ENCODE data around the gene AQP3.

- TF ChIP-seq POLR2A (IDR thresholded peaks at IDR 0.05) (no peak), POLR2AphosphoS5 (IDR thresholded peaks at IDR 0.05) (no peak)
- TF ChIP-seq, protein P1, sequence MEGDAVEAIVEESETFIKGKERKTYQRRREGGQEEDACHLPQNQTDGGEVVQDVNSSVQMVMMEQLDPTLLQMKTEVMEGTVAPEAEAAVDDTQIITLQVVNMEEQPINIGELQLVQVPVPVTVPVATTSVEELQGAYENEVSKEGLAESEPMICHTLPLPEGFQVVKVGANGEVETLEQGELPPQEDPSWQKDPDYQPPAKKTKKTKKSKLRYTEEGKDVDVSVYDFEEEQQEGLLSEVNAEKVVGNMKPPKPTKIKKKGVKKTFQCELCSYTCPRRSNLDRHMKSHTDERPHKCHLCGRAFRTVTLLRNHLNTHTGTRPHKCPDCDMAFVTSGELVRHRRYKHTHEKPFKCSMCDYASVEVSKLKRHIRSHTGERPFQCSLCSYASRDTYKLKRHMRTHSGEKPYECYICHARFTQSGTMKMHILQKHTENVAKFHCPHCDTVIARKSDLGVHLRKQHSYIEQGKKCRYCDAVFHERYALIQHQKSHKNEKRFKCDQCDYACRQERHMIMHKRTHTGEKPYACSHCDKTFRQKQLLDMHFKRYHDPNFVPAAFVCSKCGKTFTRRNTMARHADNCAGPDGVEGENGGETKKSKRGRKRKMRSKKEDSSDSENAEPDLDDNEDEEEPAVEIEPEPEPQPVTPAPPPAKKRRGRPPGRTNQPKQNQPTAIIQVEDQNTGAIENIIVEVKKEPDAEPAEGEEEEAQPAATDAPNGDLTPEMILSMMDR (IDR thresholded peaks at IDR 0.05), result no peak
Measured at GRCh38 chr9:33449715-33450114, 2.3 kb upstream of the AQP3 start.
